ENCODE measurements around the gene PRXL2A. TPM values are rescaled to one million over a fixed set of nuclear protein-coding genes. Genes with fewer than 3 reads are reported as not detected.

The PRXL2A gene
- total and polyA plus RNA-seq, 2 donors = 52.9 to 59.1 TPM

DNA sequence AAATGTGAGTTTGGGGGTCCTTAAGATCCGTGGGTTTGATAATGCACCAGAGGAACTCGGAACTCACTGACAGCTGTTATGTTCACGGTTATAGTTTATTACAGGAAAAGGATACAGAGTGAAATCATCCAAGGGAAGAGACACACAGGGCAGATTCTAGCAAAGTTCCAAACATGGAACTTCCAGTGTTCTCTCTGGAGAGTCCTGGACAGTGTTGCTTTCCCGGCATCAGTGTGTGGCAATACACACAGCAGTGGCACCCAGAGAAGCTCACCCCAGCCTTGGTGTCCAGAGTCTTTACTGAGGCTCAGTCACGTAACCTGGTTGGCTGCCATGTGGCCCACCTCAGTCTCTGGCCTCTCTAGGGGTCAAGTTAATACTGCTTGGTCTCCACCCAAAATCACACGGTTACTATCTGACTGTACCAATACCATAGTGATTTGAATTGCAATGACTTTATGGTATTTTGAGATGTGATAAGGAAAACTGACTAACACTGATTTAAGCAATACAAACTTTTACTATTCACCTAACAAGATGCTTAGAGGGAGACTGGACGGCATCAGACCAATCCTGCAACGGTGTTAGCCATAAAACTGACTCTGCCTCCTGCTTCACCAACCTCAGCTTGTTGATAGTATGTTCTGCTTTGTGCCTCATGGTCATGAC, 8.1 kb upstream of the PRXL2A start:
- H3K36me3 ChIP-seq (ENCODE audit: insufficient read depth) = no peaks in the 10 kb centered on the region
- DNase-seq (ENCODE audit: extremely low spot score) = no peak
- H3K4me1 ChIP-seq (ENCODE audit: insufficient read depth) = no peaks in the 10 kb centered on the region
- 57% methylated on average over 8 of the region's 8 CpGs for WGBS
- H3K4me3 ChIP-seq (ENCODE audit: low read depth, low read length) = no peak overlapping the region
- H3K27ac ChIP-seq (ENCODE audit: low read depth) = no peak overlapping the region

DNA sequence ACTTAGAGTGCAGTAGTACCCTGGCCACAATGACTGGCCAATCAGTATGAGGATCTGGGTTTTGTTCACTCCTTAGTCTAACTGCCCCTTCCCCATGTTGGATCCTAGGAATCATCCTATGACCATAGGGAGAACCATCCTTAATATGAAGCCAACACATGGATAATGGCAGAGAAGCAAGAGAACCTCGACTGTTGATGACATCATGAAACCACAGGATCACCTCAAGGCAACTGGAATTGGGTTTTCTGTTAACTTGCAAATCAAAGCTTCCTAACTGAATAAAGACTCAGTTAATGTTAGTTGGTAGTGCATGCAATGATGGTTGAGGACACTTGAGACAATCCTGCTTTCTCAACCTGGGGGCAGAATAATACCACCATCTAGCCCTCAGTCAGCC, 3.3 kb upstream of the PRXL2A start:
- H3K4me3 ChIP-seq (ENCODE audit: low read depth, low read length) = no peak overlapping the region
- 84% methylated on average over 1 of the region's 1 CpG for WGBS
- no peaks in the 10 kb centered on the region for H3K4me1 ChIP-seq (ENCODE audit: insufficient read depth)
- no peak for DNase-seq (ENCODE audit: extremely low spot score)
- H3K36me3 ChIP-seq (ENCODE audit: insufficient read depth) = no peaks in the 10 kb centered on the region
- no peak overlapping the region for H3K27ac ChIP-seq (ENCODE audit: low read depth)

DNA sequence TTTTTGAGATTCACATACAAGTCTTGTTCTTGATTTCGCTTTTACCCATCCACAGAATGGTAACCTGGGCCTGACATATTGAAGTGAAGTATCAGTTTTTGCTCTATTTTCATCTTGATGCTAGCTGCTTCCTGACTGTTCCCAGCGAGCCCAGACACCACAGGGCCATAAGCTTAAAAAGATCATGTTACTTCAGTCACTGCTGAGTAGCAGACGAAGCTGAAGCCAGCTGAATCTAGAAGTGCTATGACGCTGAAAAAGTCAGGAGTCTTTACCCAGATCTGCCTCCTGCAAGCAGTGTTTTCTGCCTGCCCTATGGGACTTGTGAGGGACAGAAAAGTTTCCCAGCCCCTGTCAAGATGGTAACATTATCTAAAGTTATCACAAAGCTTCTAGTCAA, 2.7 kb upstream of the PRXL2A start:
- Histone ChIP-seq H3K36me3 (ENCODE audit: insufficient read depth) (no peaks in the 10 kb centered on the region), H3K27ac (ENCODE audit: low read depth) (no peak overlapping the region), H3K4me1 (ENCODE audit: insufficient read depth) (no peaks in the 10 kb centered on the region), H3K4me3 (ENCODE audit: low read depth, low read length) (no peak overlapping the region)
- DNase-seq (ENCODE audit: extremely low spot score) = no peak
- 67% methylated on average over 4 of the region's 4 CpGs for WGBS

DNA sequence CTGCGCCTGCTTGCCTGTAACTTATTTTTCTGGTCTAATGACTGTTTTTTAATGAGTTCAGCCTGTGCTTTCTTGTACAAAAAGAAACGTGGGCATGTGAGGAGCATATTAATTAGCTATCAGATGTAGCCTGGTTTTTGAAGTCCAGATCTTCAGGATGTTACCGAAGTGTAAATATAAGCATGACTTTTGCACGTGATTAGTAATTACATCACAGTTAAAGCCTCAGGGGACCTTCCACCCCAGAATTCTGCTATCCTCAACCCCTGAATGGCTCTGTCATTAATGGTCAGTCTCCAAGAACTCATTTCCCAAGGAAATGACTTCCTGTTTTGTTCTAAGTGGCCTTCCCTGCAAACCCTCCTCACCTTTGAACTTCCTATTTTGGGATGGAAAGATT, 2.1 kb upstream of the PRXL2A start:
- Histone ChIP-seq H3K36me3 (ENCODE audit: insufficient read depth) (no peaks in the 10 kb centered on the region), H3K4me1 (ENCODE audit: insufficient read depth) (no peaks in the 10 kb centered on the region), H3K4me3 (ENCODE audit: low read depth, low read length) (no peak overlapping the region), H3K27ac (ENCODE audit: low read depth) (no peak overlapping the region)
- DNase-seq (ENCODE audit: extremely low spot score) = no peak
- 62% methylated on average over 4 of the region's 4 CpGs for WGBS

DNA sequence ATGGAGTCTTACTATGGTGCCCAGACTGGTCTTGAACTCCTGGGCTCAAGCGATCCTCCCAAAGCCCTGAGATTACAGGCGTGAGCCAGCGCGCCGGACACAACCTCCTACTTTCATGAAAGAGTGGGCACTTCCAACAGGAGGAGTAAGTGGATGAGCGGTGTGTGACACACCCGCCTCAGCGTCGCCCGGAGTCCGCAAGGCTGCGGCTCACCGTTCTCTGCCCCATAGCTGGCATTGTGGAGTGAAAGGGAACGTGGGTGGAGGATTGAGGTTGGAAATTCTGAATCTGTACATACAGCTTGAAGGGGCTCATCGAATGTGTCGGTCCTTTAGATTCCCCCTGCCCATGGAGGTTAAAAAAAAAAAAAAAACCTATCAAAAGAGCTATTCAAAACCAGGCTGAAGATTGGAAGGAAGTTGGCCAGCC, 524 bp upstream of the PRXL2A start:
- H3K4me1 ChIP-seq (ENCODE audit: insufficient read depth) = peaks cover 1% of the 10 kb centered on the region
- peak overlapping the region; percentile 67 for H3K4me3 ChIP-seq (ENCODE audit: low read depth, low read length)
- 11% methylated on average over 16 of the region's 16 CpGs for WGBS
- no peaks in the 10 kb centered on the region for H3K36me3 ChIP-seq (ENCODE audit: insufficient read depth)
- H3K27ac ChIP-seq (ENCODE audit: low read depth) = peak overlapping the region; percentile 75
- DNase-seq (ENCODE audit: extremely low spot score) = no peak

DNA sequence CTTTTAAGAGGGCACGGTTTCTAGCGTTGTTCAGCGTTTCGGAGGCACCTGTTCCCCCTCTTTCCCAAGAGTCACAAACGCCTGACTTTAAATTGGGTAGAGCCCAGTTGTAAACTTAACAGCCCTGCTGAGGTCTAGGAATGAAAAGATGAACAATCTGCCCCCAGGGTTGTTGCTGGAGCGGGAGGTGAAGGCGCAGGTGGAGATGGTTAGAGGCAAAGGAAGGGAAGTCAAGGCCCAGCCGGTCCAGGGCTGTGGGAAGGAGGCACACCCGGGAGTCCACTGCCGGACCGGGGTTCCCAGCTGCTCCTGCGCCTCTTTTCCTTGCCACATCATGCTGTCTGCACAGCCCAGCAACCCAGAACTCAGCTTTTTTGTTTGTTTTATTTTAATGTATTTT, 770 bp downstream of the PRXL2A start:
- DNase-seq (ENCODE audit: extremely low spot score) = no peak
- Histone ChIP-seq H3K4me3 (ENCODE audit: low read depth, low read length) (peak overlapping the region; percentile 67), H3K36me3 (ENCODE audit: insufficient read depth) (no peaks in the 10 kb centered on the region), H3K4me1 (ENCODE audit: insufficient read depth) (peaks cover 1% of the 10 kb centered on the region), H3K27ac (ENCODE audit: low read depth) (peak overlapping the region; percentile 70)
- whole genome bisulfite sequencing = 45% methylated on average over 12 of the region's 12 CpGs

DNA sequence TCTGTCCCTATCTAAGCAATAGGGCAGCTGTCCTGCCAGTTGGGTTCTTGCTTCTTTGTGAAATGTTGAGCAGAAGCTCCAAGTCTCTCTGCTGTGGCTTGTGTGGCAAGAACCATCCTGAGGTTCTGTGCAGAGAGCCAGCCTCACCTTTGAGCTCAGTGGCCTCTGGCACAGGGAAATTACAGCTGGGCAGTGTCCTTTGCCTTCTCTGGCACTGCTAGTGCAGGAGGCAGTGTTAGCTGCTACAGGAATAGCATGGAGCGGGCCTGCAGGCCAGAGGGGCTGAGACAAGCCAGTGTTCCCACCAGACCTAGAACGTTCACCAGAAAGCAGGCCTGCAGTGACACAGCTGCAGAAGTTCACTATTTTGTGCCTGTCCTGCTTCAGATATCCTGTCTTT, 1.8 kb downstream of the PRXL2A start:
- no peaks in the 10 kb centered on the region for H3K36me3 ChIP-seq (ENCODE audit: insufficient read depth)
- no peak for DNase-seq (ENCODE audit: extremely low spot score)
- H3K4me1 ChIP-seq (ENCODE audit: insufficient read depth) = peaks cover 1% of the 10 kb centered on the region
- H3K4me3 ChIP-seq (ENCODE audit: low read depth, low read length) = no peak overlapping the region
- no peak overlapping the region for H3K27ac ChIP-seq (ENCODE audit: low read depth)
- 45% methylated on average over 2 of the region's 2 CpGs for WGBS

DNA sequence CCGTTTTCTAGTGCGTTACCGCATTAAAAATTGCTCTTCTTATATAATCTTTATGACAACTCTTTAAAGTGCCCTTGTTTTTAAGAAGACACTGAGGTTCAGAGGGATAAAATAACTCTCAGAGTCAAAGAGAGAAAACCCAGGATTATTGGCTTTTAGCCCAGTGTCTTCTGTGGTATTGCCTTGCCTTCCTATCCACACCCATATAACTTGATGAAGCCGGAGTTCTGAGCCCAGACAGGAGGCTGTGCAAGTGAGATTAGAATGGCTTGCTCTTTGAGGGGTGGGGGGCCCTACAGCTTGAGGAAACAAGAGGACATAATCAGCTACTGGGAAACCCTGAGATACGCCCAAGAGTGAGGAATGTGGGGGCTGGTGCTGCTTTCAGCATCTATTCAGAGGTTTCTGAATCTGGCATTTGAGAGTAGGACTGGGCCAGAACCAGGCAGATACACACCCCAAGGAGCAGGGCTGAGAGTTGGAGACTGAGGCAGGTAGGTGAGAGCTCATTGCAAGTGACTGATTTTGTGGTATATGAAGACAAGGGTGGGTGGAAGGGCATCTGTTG, 2.3 kb downstream of the PRXL2A start:
- Histone ChIP-seq H3K36me3 (ENCODE audit: insufficient read depth) (no peaks in the 10 kb centered on the region), H3K4me1 (ENCODE audit: insufficient read depth) (peaks cover 4% of the 10 kb centered on the region), H3K27ac (ENCODE audit: low read depth) (no peak overlapping the region), H3K4me3 (ENCODE audit: low read depth, low read length) (no peak overlapping the region)
- no peak for DNase-seq (ENCODE audit: extremely low spot score)
- WGBS = 59% methylated on average over 5 of the region's 5 CpGs

DNA sequence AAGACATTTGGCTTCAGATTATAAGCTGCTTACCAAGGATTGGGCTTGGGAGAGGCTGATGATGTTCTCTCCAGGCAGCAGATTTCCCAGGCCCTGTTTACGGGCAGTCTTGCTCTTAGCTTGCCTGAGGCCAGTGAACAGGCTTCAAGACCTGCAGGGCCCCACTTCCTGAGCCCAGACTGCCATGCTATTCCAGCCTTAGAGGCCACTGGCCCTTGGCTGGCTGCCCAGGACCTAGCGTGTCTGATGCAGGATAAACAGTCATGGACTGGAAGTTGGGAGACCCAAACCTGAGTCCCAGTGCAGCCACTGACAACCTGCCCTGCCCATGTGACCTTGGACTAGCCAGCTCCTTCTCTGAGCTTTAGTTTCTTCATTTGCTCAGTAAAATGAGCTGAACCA, 2.9 kb downstream of the PRXL2A start:
- WGBS = 58% methylated on average over 2 of the region's 2 CpGs
- Histone ChIP-seq H3K27ac (ENCODE audit: low read depth) (no peak overlapping the region), H3K36me3 (ENCODE audit: insufficient read depth) (no peaks in the 10 kb centered on the region), H3K4me3 (ENCODE audit: low read depth, low read length) (no peak overlapping the region), H3K4me1 (ENCODE audit: insufficient read depth) (peaks cover 7% of the 10 kb centered on the region)
- no peak for DNase-seq (ENCODE audit: extremely low spot score)

DNA sequence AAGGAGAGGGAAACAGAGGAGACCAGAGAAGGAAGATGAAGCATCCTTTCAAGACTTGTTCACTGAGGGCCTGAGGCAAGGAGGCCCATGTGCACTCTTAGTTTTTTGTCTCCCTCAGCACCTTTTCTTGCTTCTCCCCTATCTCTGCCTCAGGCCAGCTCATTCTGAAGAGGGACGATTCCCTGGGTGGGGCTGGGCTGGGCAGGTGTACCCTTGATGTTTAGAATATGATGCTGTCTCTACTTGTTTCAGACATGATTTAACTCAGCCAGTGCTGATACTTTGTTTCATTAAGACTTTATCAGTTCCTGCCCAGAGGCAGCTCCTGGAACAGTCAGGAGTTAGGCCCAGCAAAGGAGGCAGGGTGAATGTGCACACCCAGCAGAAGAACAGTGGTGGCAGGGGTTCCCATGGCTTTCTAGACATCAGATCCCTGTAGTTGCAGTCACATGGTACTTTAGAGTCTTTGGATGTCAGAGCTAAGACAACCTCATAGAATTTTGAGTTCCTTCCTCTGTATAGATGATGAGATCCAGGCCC, 3.4 kb downstream of the PRXL2A start:
- WGBS = 91% methylated on average over 1 of the region's 1 CpG
- H3K4me3 ChIP-seq (ENCODE audit: low read depth, low read length) = no peak overlapping the region
- H3K36me3 ChIP-seq (ENCODE audit: insufficient read depth) = no peaks in the 10 kb centered on the region
- peaks cover 7% of the 10 kb centered on the region for H3K4me1 ChIP-seq (ENCODE audit: insufficient read depth)
- H3K27ac ChIP-seq (ENCODE audit: low read depth) = no peak overlapping the region
- no peak for DNase-seq (ENCODE audit: extremely low spot score)

DNA sequence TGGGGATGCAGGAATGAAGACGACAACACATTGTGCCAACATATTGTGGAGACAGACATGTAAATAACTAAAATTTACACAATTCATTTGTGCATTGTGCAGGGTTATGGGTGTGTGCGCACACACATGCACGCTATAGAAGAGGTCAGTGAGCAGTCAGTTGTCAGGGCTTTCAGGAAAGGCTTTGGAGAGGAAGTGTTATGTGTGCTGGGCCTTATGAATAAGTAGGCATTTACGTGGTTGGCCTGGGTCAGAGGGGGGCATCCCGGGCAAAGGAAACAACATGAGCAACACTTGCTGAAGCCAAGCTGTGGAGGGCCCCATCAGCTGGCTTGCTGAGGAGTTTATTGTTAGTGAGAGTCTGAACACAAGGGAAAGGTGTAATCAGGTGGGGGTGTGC, 4.1 kb downstream of the PRXL2A start:
- Histone ChIP-seq H3K27ac (ENCODE audit: low read depth) (no peak overlapping the region), H3K36me3 (ENCODE audit: insufficient read depth) (no peaks in the 10 kb centered on the region), H3K4me1 (ENCODE audit: insufficient read depth) (peaks cover 7% of the 10 kb centered on the region), H3K4me3 (ENCODE audit: low read depth, low read length) (no peak overlapping the region)
- 80% methylated on average over 5 of the region's 5 CpGs for WGBS
- no peak for DNase-seq (ENCODE audit: extremely low spot score)

DNA sequence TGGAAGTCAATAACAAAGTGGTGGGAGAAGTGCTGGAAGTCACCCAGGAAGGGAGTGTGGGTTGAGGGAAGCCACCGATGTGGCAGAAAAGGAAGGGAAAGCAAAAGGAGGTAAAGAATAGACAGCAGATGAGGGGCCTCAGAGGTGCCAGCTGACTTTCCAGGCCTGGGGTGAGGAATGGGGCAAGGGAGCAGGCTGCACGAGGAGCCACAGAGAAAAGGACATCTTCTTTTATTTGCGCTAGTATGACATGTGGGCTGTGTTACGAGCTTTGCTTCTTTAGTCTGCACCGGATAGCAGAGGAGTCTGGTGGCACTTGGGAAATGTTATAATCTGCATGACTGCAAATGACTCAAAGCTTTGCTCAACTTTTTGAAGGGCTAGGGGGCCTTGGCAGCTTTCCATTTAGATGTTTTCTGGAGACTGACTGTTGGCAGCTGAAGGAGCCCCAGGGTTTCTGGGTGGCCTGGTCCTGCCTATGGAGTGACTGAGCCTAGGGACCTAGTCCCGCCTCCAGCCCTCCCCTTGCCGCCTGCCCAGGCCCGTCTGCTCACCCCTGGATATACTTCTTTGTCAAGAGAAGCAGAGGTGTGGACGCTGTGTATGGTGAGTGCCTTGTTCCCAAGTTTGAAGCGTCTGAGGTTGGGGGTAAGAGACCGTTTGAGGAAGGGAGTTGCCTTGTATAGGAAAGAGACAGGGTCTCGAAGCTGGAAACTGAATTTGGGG, 5.1 kb downstream of the PRXL2A start:
- no peaks in the 10 kb centered on the region for H3K36me3 ChIP-seq (ENCODE audit: insufficient read depth)
- no peak overlapping the region for H3K4me3 ChIP-seq (ENCODE audit: low read depth, low read length)
- peak; percentile 79 for DNase-seq (ENCODE audit: extremely low spot score)
- H3K4me1 ChIP-seq (ENCODE audit: insufficient read depth) = peaks cover 7% of the 10 kb centered on the region
- 65% methylated on average over 12 of the region's 12 CpGs for WGBS
- H3K27ac ChIP-seq (ENCODE audit: low read depth) = peak overlapping the region; percentile 77

DNA sequence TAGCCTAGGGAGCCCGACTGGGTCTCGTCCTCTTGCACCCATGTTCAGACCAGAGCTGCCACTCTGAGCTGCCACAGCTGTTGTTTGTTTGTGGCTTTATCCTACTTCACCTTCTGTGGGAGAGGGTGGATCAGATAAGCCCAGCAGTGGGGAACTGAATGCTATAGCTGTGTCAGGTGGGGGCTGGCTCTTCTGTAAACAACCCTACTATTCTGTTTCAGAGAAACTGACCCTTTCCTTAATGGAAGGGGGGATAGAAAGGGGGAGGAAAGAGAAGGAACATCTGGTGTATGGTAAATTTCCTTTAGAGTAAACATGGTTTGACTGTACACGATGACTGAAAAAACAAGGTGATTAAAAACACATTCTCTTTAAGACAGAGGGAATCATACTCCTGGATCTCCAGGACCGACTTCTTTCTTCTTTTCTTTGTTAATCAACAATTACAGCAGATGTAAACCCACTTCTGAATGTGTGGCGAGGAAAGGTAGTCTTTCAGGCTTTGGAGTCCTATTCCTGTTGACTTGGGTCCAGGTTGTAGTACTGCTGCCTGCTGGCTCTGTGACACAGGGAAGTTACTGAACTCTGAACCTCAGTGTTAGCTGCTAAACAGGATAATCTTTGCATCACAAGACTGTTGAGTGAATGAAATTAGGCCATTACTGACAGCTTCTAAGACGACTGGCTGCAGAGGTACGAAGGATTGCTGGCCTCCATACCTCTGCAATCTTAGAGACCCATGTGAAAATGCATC, 6.0 kb downstream of the PRXL2A start:
- peaks cover 7% of the 10 kb centered on the region for H3K4me1 ChIP-seq (ENCODE audit: insufficient read depth)

More for the DNA sequence above, 6.0 kb downstream of the PRXL2A start:
- Histone ChIP-seq H3K27ac (ENCODE audit: low read depth) (peak overlapping the region; percentile 77), H3K4me3 (ENCODE audit: low read depth, low read length) (no peak overlapping the region), H3K36me3 (ENCODE audit: insufficient read depth) (no peaks in the 10 kb centered on the region)
- 53% methylated on average over 7 of the region's 7 CpGs for WGBS
- DNase-seq (ENCODE audit: extremely low spot score) = peak; percentile 61

Measured in urinary bladder (tissue), 4 donors.